Effector memory CD8-positive, alpha-beta T cell (primary cell): ENCODE measurements around the gene EPHB1.

Experiments used
- ATAC-seq: fragments of 150-1000 bp; cut with Tn5 transposase; replicated peaks from 2 replicates; pipeline ENCODE4 v1.10.0; 2021; ENCODE audit warnings: mild to moderate bottlenecking, moderate library complexity
- DNase-seq, 3 experiments: peaks; one replicate each; pipeline ENCODE4 v3.0.0; 2021
- H3K27ac Mint-ChIP-seq, 2 donors: one replicate each; pipeline ENCODE4 v1.8.0; 2022; ENCODE audit warnings: mild to moderate bottlenecking in 2 of 2, mixed read lengths in 2 of 2, moderate library complexity in 2 of 2
- H3K27me3 Mint-ChIP-seq, 2 donors: one replicate each; pipeline ENCODE4 v1.8.0; 2022; ENCODE audit warnings: mixed read lengths in 2 of 2
- H3K36me3 Mint-ChIP-seq: one replicate; pipeline ENCODE4 v1.8.0; 2022; ENCODE audit warnings: mild to moderate bottlenecking, moderate library complexity, mixed read lengths; ENCODE audit not compliant: insufficient read depth
- H3K4me1 Mint-ChIP-seq, 2 donors: one replicate each; pipeline ENCODE4 v1.8.0; 2022; ENCODE audit warnings: low read depth in 2 of 2, mixed read lengths in 2 of 2
- H3K4me3 Mint-ChIP-seq, 2 donors: one replicate each; pipeline ENCODE4 v1.8.0; 2022; ENCODE audit warnings: mild to moderate bottlenecking in 2 of 2, mixed read lengths in 2 of 2, moderate library complexity in 2 of 2
- H3K9me3 Mint-ChIP-seq, 2 donors: one replicate each; pipeline ENCODE4 v1.8.0; 2022; ENCODE audit warnings: mixed read lengths in 2 of 2

The EPHB1 gene

GRCh38 chr3:134905647-134905935, 110.5 kb downstream of the EPHB1 start:
- Mint-ChIP-seq H3K9me3 (no peaks in the 10 kb centered on the region), H3K36me3 (no peaks in the 10 kb centered on the region), H3K27ac (no peak overlapping the region), H3K27me3 (peaks cover 0 to 6% of the 10 kb centered on the region in 2 donors), H3K4me1 (peaks cover 0 to 3% of the 10 kb centered on the region in 2 donors), H3K4me3 (no peak overlapping the region)
- DNase-seq = no peak
- ATAC-seq = no peak

GRCh38 chr3:134908271-134908670, 113.2 kb downstream of the EPHB1 start:
- no peak for ATAC-seq
- H3K27me3 Mint-ChIP-seq = no peaks in the 10 kb centered on the region
- peaks cover 3% of the 10 kb centered on the region for H3K36me3 Mint-ChIP-seq
- H3K4me1 Mint-ChIP-seq = peaks cover 0 to 3% of the 10 kb centered on the region in 2 donors
- no peak overlapping the region for H3K4me3 Mint-ChIP-seq
- no peaks in the 10 kb centered on the region for H3K9me3 Mint-ChIP-seq
- DNase-seq = no peak
- H3K27ac Mint-ChIP-seq = no peak overlapping the region

GRCh38 chr3:134910026-134910425, 115.0 kb downstream of the EPHB1 start:
- H3K4me1 Mint-ChIP-seq = no peaks in the 10 kb centered on the region
- no peak overlapping the region for H3K4me3 Mint-ChIP-seq
- H3K36me3 Mint-ChIP-seq = peaks cover 3% of the 10 kb centered on the region
- ATAC-seq = no peak
- DNase-seq = no peak
- H3K27ac Mint-ChIP-seq = no peak overlapping the region
- peaks cover 0 to 7% of the 10 kb centered on the region in 2 donors for H3K9me3 Mint-ChIP-seq
- H3K27me3 Mint-ChIP-seq = peaks cover 0 to 10% of the 10 kb centered on the region in 2 donors

GRCh38 chr3:134911586-134912548, 116.8 kb downstream of the EPHB1 start:
- ATAC-seq (no peak), DNase-seq (no peak)
- no peaks in the 10 kb centered on the region for H3K4me1 Mint-ChIP-seq
- peaks cover 3% of the 10 kb centered on the region for H3K36me3 Mint-ChIP-seq
- H3K27me3 Mint-ChIP-seq = peaks cover 0 to 10% of the 10 kb centered on the region in 2 donors
- no peak overlapping the region for H3K4me3 Mint-ChIP-seq
- H3K9me3 Mint-ChIP-seq = peaks cover 0 to 7% of the 10 kb centered on the region in 2 donors
- H3K27ac Mint-ChIP-seq = no peak overlapping the region

GRCh38 chr3:134916276-134916961, 121.4 kb downstream of the EPHB1 start:
- no peak for ATAC-seq
- Mint-ChIP-seq H3K4me1 (no peaks in the 10 kb centered on the region), H3K9me3 (peaks cover 1 to 7% of the 10 kb centered on the region in 2 donors), H3K4me3 (no peak overlapping the region), H3K27ac (no peak overlapping the region), H3K36me3 (peaks cover 1% of the 10 kb centered on the region), H3K27me3 (peaks cover 0 to 10% of the 10 kb centered on the region in 2 donors)
- no peak for DNase-seq

- Mint-ChIP-seq H3K27me3 (peaks cover 0 to 10% of the 10 kb centered on the region in 2 donors), H3K4me1 (no peaks in the 10 kb centered on the region), H3K27ac (no peak overlapping the region), H3K36me3 (no peaks in the 10 kb centered on the region), H3K9me3 (peaks cover 1 to 7% of the 10 kb centered on the region in 2 donors), H3K4me3 (no peak overlapping the region)
- ATAC-seq = no peak
- DNase-seq = no peak
Observed at GRCh38 chr3:134917631-134918030, 122.6 kb downstream of the EPHB1 start.

GRCh38 chr3:134918441-134918840, 123.4 kb downstream of the EPHB1 start:
- H3K36me3 Mint-ChIP-seq = no peaks in the 10 kb centered on the region
- H3K4me1 Mint-ChIP-seq = no peaks in the 10 kb centered on the region
- peaks cover 1 to 7% of the 10 kb centered on the region in 2 donors for H3K9me3 Mint-ChIP-seq
- DNase-seq (no peak), ATAC-seq (no peak)
- H3K27ac Mint-ChIP-seq = no peak overlapping the region
- H3K27me3 Mint-ChIP-seq = peaks cover 0 to 10% of the 10 kb centered on the region in 2 donors
- H3K4me3 Mint-ChIP-seq = no peak overlapping the region

- Mint-ChIP-seq H3K27me3 (no peaks in the 10 kb centered on the region), H3K9me3 (peaks cover 3 to 15% of the 10 kb centered on the region in 2 donors), H3K4me1 (no peaks in the 10 kb centered on the region), H3K27ac (no peak overlapping the region), H3K4me3 (no peak overlapping the region), H3K36me3 (no peaks in the 10 kb centered on the region)
- DNase-seq (no peak), ATAC-seq (no peak)
Observed at GRCh38 chr3:134922101-134922500, 127.0 kb downstream of the EPHB1 start.

GRCh38 chr3:134922866-134923265, 127.8 kb downstream of the EPHB1 start:
- ATAC-seq (no peak), DNase-seq (no peak)
- H3K27ac Mint-ChIP-seq = no peak overlapping the region
- no peaks in the 10 kb centered on the region for H3K4me1 Mint-ChIP-seq
- no peak overlapping the region for H3K4me3 Mint-ChIP-seq
- H3K27me3 Mint-ChIP-seq = no peaks in the 10 kb centered on the region
- no peaks in the 10 kb centered on the region for H3K36me3 Mint-ChIP-seq
- peaks cover 3 to 15% of the 10 kb centered on the region in 2 donors for H3K9me3 Mint-ChIP-seq

- Mint-ChIP-seq H3K9me3 (peaks cover 3 to 15% of the 10 kb centered on the region in 2 donors), H3K4me1 (no peaks in the 10 kb centered on the region), H3K27me3 (no peaks in the 10 kb centered on the region), H3K27ac (no peak overlapping the region), H3K36me3 (no peaks in the 10 kb centered on the region), H3K4me3 (no peak overlapping the region)
- DNase-seq (no peak), ATAC-seq (no peak)
Observed at GRCh38 chr3:134923286-134923685, 128.2 kb downstream of the EPHB1 start.

- no peaks in the 10 kb centered on the region for H3K36me3 Mint-ChIP-seq
- H3K27ac Mint-ChIP-seq = no peak overlapping the region
Observed at GRCh38 chr3:134927599-134927998, 132.5 kb downstream of the EPHB1 start.

GRCh38 chr3:134928392-134928791, 133.3 kb downstream of the EPHB1 start:
- Mint-ChIP-seq H3K9me3 (peaks cover 2 to 15% of the 10 kb centered on the region in 2 donors), H3K4me3 (no peak overlapping the region), H3K27me3 (no peaks in the 10 kb centered on the region), H3K4me1 (no peaks in the 10 kb centered on the region), H3K27ac (no peak overlapping the region), H3K36me3 (no peaks in the 10 kb centered on the region)
- ATAC-seq (no peak), DNase-seq (no peak)

More at GRCh38 chr3:134927599-134927998, 132.5 kb downstream of the EPHB1 start:
- no peak overlapping the region for H3K4me3 Mint-ChIP-seq
- no peaks in the 10 kb centered on the region for H3K4me1 Mint-ChIP-seq
- DNase-seq = no peak
- H3K27me3 Mint-ChIP-seq = no peaks in the 10 kb centered on the region
- no peak for ATAC-seq
- peaks cover 2 to 15% of the 10 kb centered on the region in 2 donors for H3K9me3 Mint-ChIP-seq

GRCh38 chr3:134928819-134929218, 133.8 kb downstream of the EPHB1 start:
- no peak overlapping the region for H3K4me3 Mint-ChIP-seq
- no peak for ATAC-seq

GRCh38 chr3:134929976-134930375, 134.9 kb downstream of the EPHB1 start:
- Mint-ChIP-seq H3K36me3 (peaks cover 2% of the 10 kb centered on the region), H3K27ac (no peak overlapping the region), H3K4me1 (no peaks in the 10 kb centered on the region), H3K9me3 (peaks cover 2 to 12% of the 10 kb centered on the region in 2 donors), H3K4me3 (no peak overlapping the region), H3K27me3 (no peaks in the 10 kb centered on the region)
- DNase-seq = no peak
- no peak for ATAC-seq

More at GRCh38 chr3:134928819-134929218, 133.8 kb downstream of the EPHB1 start:
- H3K4me1 Mint-ChIP-seq = no peaks in the 10 kb centered on the region
- H3K27ac Mint-ChIP-seq = no peak overlapping the region
- H3K27me3 Mint-ChIP-seq = no peaks in the 10 kb centered on the region
- peaks cover 2 to 15% of the 10 kb centered on the region in 2 donors for H3K9me3 Mint-ChIP-seq
- DNase-seq = no peak
- H3K36me3 Mint-ChIP-seq = no peaks in the 10 kb centered on the region
